ENCODE measurements around the gene COL8A1.

COL8A1 gene

GRCh38 chr3:99780749-99781148 lies 142.4 kb downstream of the COL8A1 start:
- Histone ChIP-seq H3K9me3 (ENCODE audit: insufficient read depth, low read depth, low read length) (no peaks in the 10 kb centered on the region), H3K4ac (ENCODE audit: low read depth, low read length) (no peak overlapping the region), H4K8ac (ENCODE audit: low read depth, low read length) (no peak overlapping the region), H3K14ac (ENCODE audit: low read length) (no peak overlapping the region), H3K23ac (ENCODE audit: low read length) (no peak overlapping the region), H3K79me2 (ENCODE audit: control insufficient read depth, insufficient read depth, low read length, poor library complexity) (no peaks in the 10 kb centered on the region), H3K79me1 (ENCODE audit: low read length) (no peaks in the 10 kb centered on the region), H3K4me2 (ENCODE audit: low read length) (no peak overlapping the region), H3K4me1 (ENCODE audit: control insufficient read depth in 1 of 2, insufficient read depth in 2 of 2, low read length in 2 of 2) (peaks cover 2% of the 10 kb centered on the region in 2 experiments), H3K27me3 (ENCODE audit: insufficient read depth, low read length) (no peaks in the 10 kb centered on the region), H2AK5ac (ENCODE audit: low read length) (no peak overlapping the region), H4K91ac (ENCODE audit: low read depth, low read length) (no peak overlapping the region), H3K18ac (ENCODE audit: low read length) (no peak overlapping the region), H4K12ac (ENCODE audit: low read depth, low read length) (no peak overlapping the region), H3K36me3 (ENCODE audit: control insufficient read depth in 1 of 2, insufficient read depth in 2 of 2, low read length in 2 of 2) (no peaks in the 10 kb centered on the region), H2BK5ac (ENCODE audit: low read depth, low read length, poor library complexity) (no peak overlapping the region), H2BK12ac (ENCODE audit: low read length) (no peak overlapping the region), H2AFZ (ENCODE audit: insufficient read depth, low read length, poor library complexity) (no peak overlapping the region), H2BK120ac (ENCODE audit: insufficient read depth, low read length, poor library complexity) (no peak overlapping the region), H3K9ac (ENCODE audit: low read length) (no peak overlapping the region), H3K27ac (ENCODE audit: low read depth, low read length) (no peak overlapping the region), H3K4me3 (ENCODE audit: low read depth, low read length) (no peak overlapping the region)
- DNase-seq, result no peak
- no CpG with 5 or more reads among the region's 3 CpGs for WGBS (ENCODE audit: extremely low coverage, insufficient coverage, insufficient read length)

GRCh38 chr3:99781761-99782160 lies 143.4 kb downstream of the COL8A1 start:
- no peak overlapping the region for H2AK5ac ChIP-seq (ENCODE audit: low read length)
- H2BK12ac ChIP-seq (ENCODE audit: low read length), result no peak overlapping the region
- H3K27ac ChIP-seq (ENCODE audit: low read depth, low read length), result no peak overlapping the region
- WGBS (ENCODE audit: extremely low coverage, insufficient coverage, insufficient read length), result no CpG with 5 or more reads among the region's 3 CpGs
- no peak overlapping the region for H3K4ac ChIP-seq (ENCODE audit: low read depth, low read length)
- H3K79me2 ChIP-seq (ENCODE audit: control insufficient read depth, insufficient read depth, low read length, poor library complexity), result no peaks in the 10 kb centered on the region
- H3K4me2 ChIP-seq (ENCODE audit: low read length), result no peak overlapping the region
- no peaks in the 10 kb centered on the region for H3K36me3 ChIP-seq (ENCODE audit: control insufficient read depth in 1 of 2, insufficient read depth in 2 of 2, low read length in 2 of 2)
- no peak overlapping the region for H3K23ac ChIP-seq (ENCODE audit: low read length)
- no peak overlapping the region for H3K9ac ChIP-seq (ENCODE audit: low read length)
- no peak overlapping the region for H4K8ac ChIP-seq (ENCODE audit: low read depth, low read length)
- no peaks in the 10 kb centered on the region for H3K79me1 ChIP-seq (ENCODE audit: low read length)
- no peak overlapping the region for H3K4me3 ChIP-seq (ENCODE audit: low read depth, low read length)
- H4K12ac ChIP-seq (ENCODE audit: low read depth, low read length), result no peak overlapping the region
- H3K9me3 ChIP-seq (ENCODE audit: insufficient read depth, low read depth, low read length), result no peaks in the 10 kb centered on the region
- no peaks in the 10 kb centered on the region for H3K27me3 ChIP-seq (ENCODE audit: insufficient read depth, low read length)
- no peak overlapping the region for H2BK5ac ChIP-seq (ENCODE audit: low read depth, low read length, poor library complexity)
- H3K14ac ChIP-seq (ENCODE audit: low read length), result no peak overlapping the region
- peaks cover 1% of the 10 kb centered on the region in 2 experiments for H3K4me1 ChIP-seq (ENCODE audit: control insufficient read depth in 1 of 2, insufficient read depth in 2 of 2, low read length in 2 of 2)
- H2BK120ac ChIP-seq (ENCODE audit: insufficient read depth, low read length, poor library complexity), result no peak overlapping the region
- DNase-seq, result no peak
- no peak overlapping the region for H3K18ac ChIP-seq (ENCODE audit: low read length)
- no peak overlapping the region for H2AFZ ChIP-seq (ENCODE audit: insufficient read depth, low read length, poor library complexity)
- H4K91ac ChIP-seq (ENCODE audit: low read depth, low read length), result no peak overlapping the region

GRCh38 chr3:99783011-99783573 lies 144.7 kb downstream of the COL8A1 start:
- Histone ChIP-seq H2AK5ac (ENCODE audit: low read length) (no peak overlapping the region), H3K23ac (ENCODE audit: low read length) (no peak overlapping the region), H3K27ac (ENCODE audit: low read depth, low read length) (no peak overlapping the region)

GRCh38 chr3:99789011-99789721 lies 150.8 kb downstream of the COL8A1 start:
- Histone ChIP-seq H4K91ac (ENCODE audit: low read depth, low read length) (no peak overlapping the region), H2BK12ac (ENCODE audit: low read length) (no peak overlapping the region), H3K27ac (ENCODE audit: low read depth, low read length) (no peak overlapping the region), H3K23ac (ENCODE audit: low read length) (no peak overlapping the region), H3K79me1 (ENCODE audit: low read length) (no peaks in the 10 kb centered on the region), H3K27me3 (ENCODE audit: insufficient read depth, low read length) (no peaks in the 10 kb centered on the region), H2AK5ac (ENCODE audit: low read length) (no peak overlapping the region), H3K9ac (ENCODE audit: low read length) (no peak overlapping the region), H4K8ac (ENCODE audit: low read depth, low read length) (no peak overlapping the region), H4K12ac (ENCODE audit: low read depth, low read length) (no peak overlapping the region), H3K4me2 (ENCODE audit: low read length) (no peak overlapping the region), H2BK5ac (ENCODE audit: low read depth, low read length, poor library complexity) (no peak overlapping the region), H2BK120ac (ENCODE audit: insufficient read depth, low read length, poor library complexity) (no peak overlapping the region), H3K36me3 (ENCODE audit: control insufficient read depth in 1 of 2, insufficient read depth in 2 of 2, low read length in 2 of 2) (no peaks in the 10 kb centered on the region), H3K79me2 (ENCODE audit: control insufficient read depth, insufficient read depth, low read length, poor library complexity) (no peaks in the 10 kb centered on the region), H2AFZ (ENCODE audit: insufficient read depth, low read length, poor library complexity) (no peak overlapping the region), H3K14ac (ENCODE audit: low read length) (no peak overlapping the region), H3K9me3 (ENCODE audit: insufficient read depth, low read depth, low read length) (no peaks in the 10 kb centered on the region), H3K4me3 (ENCODE audit: low read depth, low read length) (no peak overlapping the region), H3K4ac (ENCODE audit: low read depth, low read length) (no peak overlapping the region), H3K18ac (ENCODE audit: low read length) (no peak overlapping the region), H3K4me1 (ENCODE audit: control insufficient read depth in 1 of 2, insufficient read depth in 2 of 2, low read length in 2 of 2) (no peaks in the 10 kb centered on the region)
- peak; percentile 12 to 67 for DNase-seq
- WGBS (ENCODE audit: extremely low coverage, insufficient coverage, insufficient read length), result no CpG with 5 or more reads among the region's 3 CpGs

More at GRCh38 chr3:99783011-99783573, 144.7 kb downstream of the COL8A1 start:
- Histone ChIP-seq H3K79me1 (ENCODE audit: low read length) (no peaks in the 10 kb centered on the region), H3K4ac (ENCODE audit: low read depth, low read length) (no peak overlapping the region), H3K4me1 (ENCODE audit: control insufficient read depth in 1 of 2, insufficient read depth in 2 of 2, low read length in 2 of 2) (no peaks in the 10 kb centered on the region), H2BK5ac (ENCODE audit: low read depth, low read length, poor library complexity) (no peak overlapping the region), H3K36me3 (ENCODE audit: control insufficient read depth in 1 of 2, insufficient read depth in 2 of 2, low read length in 2 of 2) (no peaks in the 10 kb centered on the region), H2BK12ac (ENCODE audit: low read length) (no peak overlapping the region), H3K4me3 (ENCODE audit: low read depth, low read length) (no peak overlapping the region), H2AFZ (ENCODE audit: insufficient read depth, low read length, poor library complexity) (no peak overlapping the region), H3K9me3 (ENCODE audit: insufficient read depth, low read depth, low read length) (no peaks in the 10 kb centered on the region), H4K8ac (ENCODE audit: low read depth, low read length) (no peak overlapping the region), H2BK120ac (ENCODE audit: insufficient read depth, low read length, poor library complexity) (no peak overlapping the region), H3K4me2 (ENCODE audit: low read length) (no peak overlapping the region), H3K14ac (ENCODE audit: low read length) (no peak overlapping the region), H3K79me2 (ENCODE audit: control insufficient read depth, insufficient read depth, low read length, poor library complexity) (no peaks in the 10 kb centered on the region), H4K91ac (ENCODE audit: low read depth, low read length) (no peak overlapping the region), H3K18ac (ENCODE audit: low read length) (no peak overlapping the region), H4K12ac (ENCODE audit: low read depth, low read length) (no peak overlapping the region), H3K9ac (ENCODE audit: low read length) (no peak overlapping the region), H3K27me3 (ENCODE audit: insufficient read depth, low read length) (no peaks in the 10 kb centered on the region)
- no CpG with 5 or more reads among the region's 5 CpGs for WGBS (ENCODE audit: extremely low coverage, insufficient coverage, insufficient read length)
- DNase-seq, result peak; percentile 4 to 44
